HepG2 (cell line): ENCODE data around the gene MLX. TPM values are rescaled to one million over a fixed set of nuclear protein-coding genes. Genes with fewer than 3 reads are reported as not detected.

Experiments used
- ARID5B ChIP-seq: IDR thresholded peaks from 2 replicates; pipeline ENCODE4 v1.4.0; 2020; ENCODE audit warnings: mild to moderate bottlenecking, missing genetic modification reagents
- ARNT ChIP-seq: fragments of 450-650 bp; IDR thresholded peaks from 2 replicates; pipeline ENCODE4 v1.6.1; 2017
- CAMTA2 ChIP-seq: sonication (generic); formaldehyde crosslinking; IDR thresholded peaks from 2 replicates; pipeline ENCODE4 v1.4.0; 2020; ENCODE audit warnings: mild to moderate bottlenecking, missing genetic modification reagents, borderline replicate concordance
- CEBPG ChIP-seq: IDR thresholded peaks from 2 replicates; pipeline ENCODE4 v1.6.1; 2016
- FLYWCH1 ChIP-seq: sonication (generic); formaldehyde crosslinking; IDR thresholded peaks from 2 replicates; pipeline ENCODE4 v1.8.1; 2023; ENCODE audit warnings: mild to moderate bottlenecking, missing genetic modification reagents
- GABPB1 ChIP-seq: IDR thresholded peaks from 2 replicates; pipeline ENCODE4 v1.6.1; 2016; ENCODE audit warnings: mild to moderate bottlenecking, missing genetic modification reagents, moderate library complexity, missing compliant biosample characterization
- GLI4 ChIP-seq: sonication (generic); formaldehyde crosslinking; IDR thresholded peaks from 2 replicates; pipeline ENCODE4 v1.5.1; 2020; ENCODE audit warnings: missing genetic modification reagents, mild to moderate bottlenecking, moderate library complexity, borderline replicate concordance
- HDAC1 ChIP-seq: sonication (generic); formaldehyde crosslinking; IDR thresholded peaks from 2 replicates; pipeline ENCODE4 v1.5.1; 2020; ENCODE audit warnings: mild to moderate bottlenecking, missing genetic modification reagents
- NCOA2 ChIP-seq: sonication (generic); formaldehyde crosslinking; IDR thresholded peaks from 2 replicates; pipeline ENCODE4 v1.8.0; 2022; ENCODE audit warnings: inconsistent platforms
- PHF20 ChIP-seq: sonication (generic); formaldehyde crosslinking; IDR thresholded peaks from 2 replicates; pipeline ENCODE4 v1.5.0; 2020; ENCODE audit warnings: mild to moderate bottlenecking, missing genetic modification reagents
- XRCC5 ChIP-seq: fragments of 200-400 bp; formaldehyde crosslinking; optimal IDR thresholded peaks from 2 replicates; pipeline ENCODE3; 2017; ENCODE audit warnings: mild to moderate bottlenecking, low read length
- ZFP41 ChIP-seq: sonication (generic); formaldehyde crosslinking; IDR thresholded peaks from 2 replicates; pipeline ENCODE4 v1.4.0; 2020; ENCODE audit warnings: mild to moderate bottlenecking, missing genetic modification reagents, borderline replicate concordance
- ZNF549 ChIP-seq: sonication (generic); formaldehyde crosslinking; IDR thresholded peaks from 2 replicates; pipeline ENCODE4 v1.5.0; 2020; ENCODE audit warnings: missing genetic modification reagents
- ZNF83 ChIP-seq: sonication (generic); formaldehyde crosslinking; IDR thresholded peaks from 2 replicates; pipeline ENCODE4 v1.4.0; 2020; ENCODE audit warnings: missing genetic modification reagents, mild to moderate bottlenecking, borderline replicate concordance
- polyA plus RNA-seq, 8 experiments: library from polyadenylated mRNA; depleted of rRNA in 3 of 8; stranded (reverse) in 7 of 8; unstranded in 1 of 8; fragments of >200 nt; fragmentation: Illumina TruSeq in 4 of 8; extraction: Trizol in 4 of 8; gene quantifications; 2 replicates each; pipeline versions ENCODE4 v1.2.1 to v1.2.3, GENCODE V29; 2011 to 2016; ENCODE audit warnings: low read depth in 4 of 8, missing spikeins in 1 of 8, mixed read lengths in 1 of 8; ENCODE audit not compliant: insufficient read depth in 1 of 8
- total RNA-seq, 5 experiments: library from RNA; depleted of rRNA; stranded (reverse); fragments of >200 nt; fragmentation: Illumina TruSeq; extraction: Trizol; gene quantifications; 2 replicates each; pipeline ENCODE4 v1.2.3, GENCODE V29; 2016; ENCODE audit warnings: low read depth in 1 of 5
- TF ChIP-seq, protein P1 (sequence below): sonication (generic); formaldehyde crosslinking; IDR thresholded peaks from 2 replicates; pipeline ENCODE4 v1.4.0; 2020; ENCODE audit warnings: missing genetic modification reagents
- TF ChIP-seq, protein P2 (sequence below): sonication (generic); formaldehyde crosslinking; IDR thresholded peaks from 2 replicates; pipeline ENCODE4 v1.5.0; 2020; ENCODE audit warnings: mild to moderate bottlenecking, missing genetic modification reagents
- TF ChIP-seq, protein P3 (sequence below): sonication (generic); formaldehyde crosslinking; IDR thresholded peaks from 2 replicates; pipeline ENCODE4 v1.4.0; 2020; ENCODE audit warnings: missing genetic modification reagents, borderline replicate concordance

MLX gene
- total and polyA plus RNA-seq, 2 of the 13 experiments (the other 11 are each of a cell fraction or from before 2014, with no cell fraction given), result 38.9 to 74.4 TPM

DNA sequence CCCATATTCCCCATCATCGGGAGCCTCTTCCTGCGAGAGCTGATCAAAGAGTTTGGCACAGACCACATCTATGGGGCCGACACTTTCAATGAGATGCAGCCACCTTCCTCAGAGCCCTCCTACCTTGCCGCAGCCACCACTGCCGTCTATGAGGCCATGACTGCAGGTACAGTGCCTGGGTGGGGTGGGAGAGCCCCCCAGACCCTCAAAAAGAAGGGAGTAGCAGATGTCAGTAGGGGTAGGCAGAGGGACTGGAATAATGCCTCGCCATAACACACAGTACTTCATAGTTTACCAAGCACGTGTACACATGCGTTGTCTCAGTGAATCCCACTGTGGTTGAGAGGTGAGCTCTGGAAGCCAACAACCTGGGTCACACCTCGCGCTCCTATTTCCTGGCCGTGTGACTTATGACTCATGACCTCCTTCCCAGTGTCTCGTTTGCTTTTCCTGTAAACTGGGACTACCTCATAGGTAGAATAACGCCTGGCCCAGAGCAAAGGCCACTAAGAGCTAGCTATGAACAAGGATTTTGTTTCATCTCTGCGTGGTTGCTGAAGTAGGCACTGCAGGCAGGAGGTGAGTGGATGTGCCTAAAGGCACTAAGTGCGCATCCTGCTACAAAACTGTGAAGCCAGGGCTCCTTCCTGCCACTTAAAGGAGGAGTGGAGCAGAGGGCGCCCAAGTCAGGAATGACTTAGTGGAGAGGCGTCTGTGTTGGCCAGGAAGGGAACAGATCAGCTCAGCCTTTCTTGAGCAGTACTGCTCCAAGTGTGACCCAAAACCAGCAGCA is 25.7 kb upstream of the MLX start (continued):
- TF ChIP-seq XRCC5 (no peak), CAMTA2 (no peak), GLI4 (CRISPR knock-in tag) (peak; percentile 24; the same call in 1 of the 2 replicates), ZFP41 (CRISPR knock-in tag) (no peak), ARID5B (CRISPR knock-in tag) (peak; percentile 92), PHF20 (peak; percentile 53; the same call in 1 of the 2 replicates), FLYWCH1 (CRISPR knock-in tag) (no peak), ARNT (no peak), ZNF549 (no peak), NCOA2 (CRISPR knock-in tag) (peak; percentile 73), GABPB1 (CRISPR knock-in tag) (peak; percentile 67; the same call in 1 of the 2 replicates), ZNF83 (no peak), HDAC1 (peak; percentile 86), CEBPG (CRISPR knock-in tag) (peak; percentile 51)
- TF ChIP-seq, protein P1, sequence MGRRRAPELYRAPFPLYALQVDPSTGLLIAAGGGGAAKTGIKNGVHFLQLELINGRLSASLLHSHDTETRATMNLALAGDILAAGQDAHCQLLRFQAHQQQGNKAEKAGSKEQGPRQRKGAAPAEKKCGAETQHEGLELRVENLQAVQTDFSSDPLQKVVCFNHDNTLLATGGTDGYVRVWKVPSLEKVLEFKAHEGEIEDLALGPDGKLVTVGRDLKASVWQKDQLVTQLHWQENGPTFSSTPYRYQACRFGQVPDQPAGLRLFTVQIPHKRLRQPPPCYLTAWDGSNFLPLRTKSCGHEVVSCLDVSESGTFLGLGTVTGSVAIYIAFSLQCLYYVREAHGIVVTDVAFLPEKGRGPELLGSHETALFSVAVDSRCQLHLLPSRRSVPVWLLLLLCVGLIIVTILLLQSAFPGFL (CRISPR knock-in tag), result no peak
- TF ChIP-seq, protein P2, sequence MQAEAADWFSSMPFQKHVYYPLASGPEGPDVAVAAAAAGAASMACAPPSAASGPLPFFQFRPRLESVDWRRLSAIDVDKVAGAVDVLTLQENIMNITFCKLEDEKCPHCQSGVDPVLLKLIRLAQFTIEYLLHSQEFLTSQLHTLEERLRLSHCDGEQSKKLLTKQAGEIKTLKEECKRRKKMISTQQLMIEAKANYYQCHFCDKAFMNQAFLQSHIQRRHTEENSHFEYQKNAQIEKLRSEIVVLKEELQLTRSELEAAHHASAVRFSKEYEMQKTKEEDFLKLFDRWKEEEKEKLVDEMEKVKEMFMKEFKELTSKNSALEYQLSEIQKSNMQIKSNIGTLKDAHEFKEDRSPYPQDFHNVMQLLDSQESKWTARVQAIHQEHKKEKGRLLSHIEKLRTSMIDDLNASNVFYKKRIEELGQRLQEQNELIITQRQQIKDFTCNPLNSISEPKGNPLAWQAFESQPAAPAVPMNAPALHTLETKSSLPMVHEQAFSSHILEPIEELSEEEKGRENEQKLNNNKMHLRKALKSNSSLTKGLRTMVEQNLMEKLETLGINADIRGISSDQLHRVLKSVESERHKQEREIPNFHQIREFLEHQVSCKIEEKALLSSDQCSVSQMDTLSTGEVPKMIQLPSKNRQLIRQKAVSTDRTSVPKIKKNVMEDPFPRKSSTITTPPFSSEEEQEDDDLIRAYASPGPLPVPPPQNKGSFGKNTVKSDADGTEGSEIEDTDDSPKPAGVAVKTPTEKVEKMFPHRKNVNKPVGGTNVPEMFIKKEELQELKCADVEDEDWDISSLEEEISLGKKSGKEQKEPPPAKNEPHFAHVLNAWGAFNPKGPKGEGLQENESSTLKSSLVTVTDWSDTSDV, result peak; percentile 83; the same call in 1 of the 2 replicates
- TF ChIP-seq, protein P3, sequence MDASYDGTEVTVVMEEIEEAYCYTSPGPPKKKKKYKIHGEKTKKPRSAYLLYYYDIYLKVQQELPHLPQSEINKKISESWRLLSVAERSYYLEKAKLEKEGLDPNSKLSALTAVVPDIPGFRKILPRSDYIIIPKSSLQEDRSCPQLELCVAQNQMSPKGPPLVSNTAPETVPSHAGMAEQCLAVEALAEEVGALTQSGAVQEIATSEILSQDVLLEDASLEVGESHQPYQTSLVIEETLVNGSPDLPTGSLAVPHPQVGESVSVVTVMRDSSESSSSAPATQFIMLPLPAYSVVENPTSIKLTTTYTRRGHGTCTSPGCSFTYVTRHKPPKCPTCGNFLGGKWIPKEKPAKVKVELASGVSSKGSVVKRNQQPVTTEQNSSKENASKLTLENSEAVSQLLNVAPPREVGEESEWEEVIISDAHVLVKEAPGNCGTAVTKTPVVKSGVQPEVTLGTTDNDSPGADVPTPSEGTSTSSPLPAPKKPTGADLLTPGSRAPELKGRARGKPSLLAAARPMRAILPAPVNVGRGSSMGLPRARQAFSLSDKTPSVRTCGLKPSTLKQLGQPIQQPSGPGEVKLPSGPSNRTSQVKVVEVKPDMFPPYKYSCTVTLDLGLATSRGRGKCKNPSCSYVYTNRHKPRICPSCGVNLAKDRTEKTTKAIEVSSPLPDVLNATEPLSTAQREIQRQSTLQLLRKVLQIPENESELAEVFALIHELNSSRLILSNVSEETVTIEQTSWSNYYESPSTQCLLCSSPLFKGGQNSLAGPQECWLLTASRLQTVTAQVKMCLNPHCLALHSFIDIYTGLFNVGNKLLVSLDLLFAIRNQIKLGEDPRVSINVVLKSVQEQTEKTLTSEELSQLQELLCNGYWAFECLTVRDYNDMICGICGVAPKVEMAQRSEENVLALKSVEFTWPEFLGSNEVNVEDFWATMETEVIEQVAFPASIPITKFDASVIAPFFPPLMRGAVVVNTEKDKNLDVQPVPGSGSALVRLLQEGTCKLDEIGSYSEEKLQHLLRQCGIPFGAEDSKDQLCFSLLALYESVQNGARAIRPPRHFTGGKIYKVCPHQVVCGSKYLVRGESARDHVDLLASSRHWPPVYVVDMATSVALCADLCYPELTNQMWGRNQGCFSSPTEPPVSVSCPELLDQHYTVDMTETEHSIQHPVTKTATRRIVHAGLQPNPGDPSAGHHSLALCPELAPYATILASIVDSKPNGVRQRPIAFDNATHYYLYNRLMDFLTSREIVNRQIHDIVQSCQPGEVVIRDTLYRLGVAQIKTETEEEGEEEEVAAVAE (CRISPR knock-in tag), result peak; percentile 82; the same call in 1 of the 2 replicates
